Progenitor cell of endocrine pancreas (in vitro differentiated cells): ENCODE measurements around the gene KLF12. TPM values are rescaled to one million over a fixed set of nuclear protein-coding genes. Genes with fewer than 3 reads are reported as not detected.

Experiments
- DNase-seq: peaks from one replicate; pipeline ENCODE4 v3.0.0; 2021; ENCODE audit warnings: low spot score; ENCODE audit not compliant: unreplicated experiment
- H3K27ac Mint-ChIP-seq: 2 replicates; pipeline ENCODE4 v1.8.0; 2021; ENCODE audit warnings: mild to moderate bottlenecking, moderate library complexity, mixed read lengths
- H3K27me3 Mint-ChIP-seq: 2 replicates; pipeline ENCODE4 v1.8.0; 2021; ENCODE audit warnings: mixed read lengths
- H3K36me3 Mint-ChIP-seq: 2 replicates; pipeline ENCODE4 v1.8.0; 2022; ENCODE audit warnings: mixed read lengths; ENCODE audit not compliant: insufficient read depth
- H3K4me1 Mint-ChIP-seq: 2 replicates; pipeline ENCODE4 v1.8.0; 2021; ENCODE audit warnings: low read depth, mixed read lengths
- H3K4me3 Mint-ChIP-seq: 2 replicates; pipeline ENCODE4 v1.8.0; 2021; ENCODE audit warnings: low read depth, mild to moderate bottlenecking, moderate library complexity, mixed read lengths
- H3K9me3 Mint-ChIP-seq: 2 replicates; pipeline ENCODE4 v1.8.0; 2021; ENCODE audit warnings: low read depth, mixed read lengths
- CTCF ChIP-seq: fragments of 200-600 bp; sonication (generic); IDR thresholded peaks from one replicate; pipeline ENCODE4 v1.5.0; 2021; ENCODE audit warnings: antibody characterized with exemption, mild to moderate bottlenecking; ENCODE audit not compliant: unreplicated experiment
- total RNA-seq: library from RNA; stranded (reverse); gene quantifications from 2 replicates; pipeline ENCODE4 v1.2.1, GENCODE V29; 2021

KLF12 gene
- total RNA-seq, 1 donor from 2014 or later: 25.4 TPM

DNA sequence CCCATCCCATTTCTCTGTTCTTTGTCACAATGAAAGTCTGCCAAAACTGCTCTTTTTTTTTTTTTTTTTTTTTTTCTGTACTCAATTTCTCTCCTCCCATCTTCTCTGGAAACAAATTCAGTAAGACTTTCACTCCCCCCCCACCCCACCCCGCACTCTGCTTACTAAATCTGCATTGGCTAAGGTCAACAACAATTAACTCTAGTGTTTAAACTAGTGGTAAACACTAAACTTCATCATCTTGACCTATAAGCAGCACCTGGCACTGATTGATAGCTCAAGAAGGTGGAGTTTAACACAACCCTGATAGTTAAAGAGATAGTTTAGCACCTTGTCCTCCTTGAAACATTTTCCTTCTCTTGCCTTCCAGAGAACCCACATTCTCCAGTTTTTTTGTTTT is 14.1 kb upstream of the KLF12 start:
- H3K4me3 Mint-ChIP-seq: no peak overlapping the region
- H3K27me3 Mint-ChIP-seq: peaks cover 4% of the 10 kb centered on the region
- no peak for TF ChIP-seq CTCF
- no peaks in the 10 kb centered on the region for H3K36me3 Mint-ChIP-seq
- DNase-seq: no peak
- peaks cover 4% of the 10 kb centered on the region for H3K4me1 Mint-ChIP-seq
- H3K27ac Mint-ChIP-seq: no peak overlapping the region
- H3K9me3 Mint-ChIP-seq: no peaks in the 10 kb centered on the region

DNA sequence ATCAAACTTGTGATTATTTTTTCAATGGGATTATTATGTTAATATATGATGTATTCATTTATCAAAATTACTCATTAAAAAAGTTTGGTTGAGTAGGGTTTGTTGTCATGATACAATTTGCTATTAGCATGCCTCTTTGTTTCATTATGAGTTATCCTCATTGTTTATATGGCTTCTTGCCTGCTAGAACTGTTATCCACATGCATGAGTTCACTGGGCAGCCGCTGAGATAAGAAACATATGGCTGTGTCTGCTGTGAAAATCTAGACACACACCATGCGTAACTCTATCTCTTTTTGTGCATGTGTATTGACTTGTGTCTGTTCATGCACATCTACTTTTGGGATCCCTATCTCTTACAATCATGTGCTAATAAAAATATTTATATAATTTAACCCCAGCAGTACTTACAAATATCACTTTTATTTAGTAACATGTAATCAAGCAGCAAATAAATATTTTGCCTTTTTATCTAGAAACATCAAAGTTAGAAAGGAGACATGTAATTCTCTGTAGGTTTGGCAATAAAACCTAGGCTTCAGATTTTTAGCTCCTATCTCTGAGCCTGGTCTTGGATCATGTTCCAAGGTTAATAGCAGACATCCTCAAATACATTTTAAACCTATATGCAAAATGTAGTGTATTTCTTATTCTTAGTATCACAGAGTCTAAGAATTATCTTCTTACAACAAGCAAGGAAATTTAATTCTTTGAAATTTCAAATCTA is 11.2 kb upstream of the KLF12 start:
- Mint-ChIP-seq H3K27me3 (peaks cover 17% of the 10 kb centered on the region), H3K27ac (no peak overlapping the region), H3K36me3 (no peaks in the 10 kb centered on the region), H3K9me3 (no peaks in the 10 kb centered on the region), H3K4me1 (peaks cover 4% of the 10 kb centered on the region), H3K4me3 (no peak overlapping the region)
- DNase-seq: no peak
- no peak for TF ChIP-seq CTCF

GRCh38 chr13:74144269-74144668 is 10.1 kb upstream of the KLF12 start:
- Mint-ChIP-seq H3K27me3 (peaks cover 13% of the 10 kb centered on the region), H3K4me1 (peaks cover 4% of the 10 kb centered on the region), H3K27ac (no peak overlapping the region), H3K36me3 (no peaks in the 10 kb centered on the region), H3K4me3 (no peak overlapping the region), H3K9me3 (no peaks in the 10 kb centered on the region)
- DNase-seq: no peak
- no peak for TF ChIP-seq CTCF

DNA sequence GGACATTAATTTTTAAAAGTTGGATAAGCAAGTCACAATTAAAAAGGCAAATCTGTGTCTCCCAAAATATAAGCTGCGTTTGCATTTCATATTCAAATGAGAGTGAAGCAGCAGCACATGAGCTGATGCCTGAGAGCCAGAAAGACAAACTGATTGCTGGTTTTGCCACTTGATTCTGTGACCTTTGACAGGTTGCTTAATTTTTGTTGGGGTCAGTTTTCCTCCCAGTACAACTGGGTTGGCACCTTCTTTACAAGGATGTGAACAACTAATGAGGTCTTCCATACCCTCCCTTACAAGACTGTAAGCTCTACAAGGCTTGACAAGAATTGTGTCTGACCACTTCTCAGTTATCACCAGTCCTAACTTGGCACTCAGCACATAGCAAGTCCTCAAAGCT is 8.1 kb upstream of the KLF12 start:
- H3K27ac Mint-ChIP-seq: no peak overlapping the region
- no peaks in the 10 kb centered on the region for H3K36me3 Mint-ChIP-seq
- peaks cover 18% of the 10 kb centered on the region for H3K27me3 Mint-ChIP-seq
- no peak for TF ChIP-seq CTCF
- DNase-seq: no peak
- no peaks in the 10 kb centered on the region for H3K9me3 Mint-ChIP-seq
- no peak overlapping the region for H3K4me3 Mint-ChIP-seq
- no peaks in the 10 kb centered on the region for H3K4me1 Mint-ChIP-seq

DNA sequence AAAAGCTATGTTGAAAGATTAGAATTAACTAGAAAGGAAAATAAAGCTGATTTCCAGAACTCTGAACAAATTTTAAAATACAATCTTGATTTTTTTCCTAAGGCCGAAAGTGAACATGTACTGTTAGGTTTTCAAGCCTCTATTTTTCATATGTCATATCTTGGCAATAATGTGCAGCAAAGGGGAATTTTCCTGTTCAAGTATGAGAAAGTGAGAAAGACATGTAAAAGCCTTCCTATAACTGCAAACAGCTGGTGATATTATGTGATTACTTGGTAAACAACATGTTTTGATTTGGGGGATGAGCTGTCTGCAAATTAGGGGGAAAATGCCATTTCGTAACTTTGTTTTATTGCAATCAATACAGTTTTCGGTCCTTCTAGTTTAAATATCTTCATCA is 4.0 kb upstream of the KLF12 start:
- H3K9me3 Mint-ChIP-seq: no peaks in the 10 kb centered on the region
- no peak for DNase-seq
- TF ChIP-seq CTCF: no peak
- no peaks in the 10 kb centered on the region for H3K4me1 Mint-ChIP-seq
- peaks cover 18% of the 10 kb centered on the region for H3K27me3 Mint-ChIP-seq
- no peak overlapping the region for H3K27ac Mint-ChIP-seq
- H3K36me3 Mint-ChIP-seq: no peaks in the 10 kb centered on the region
- no peak overlapping the region for H3K4me3 Mint-ChIP-seq
